PC-3 (cell line): ENCODE results near the gene NLRP6. TPM values are rescaled to one million over a fixed set of nuclear protein-coding genes. Genes with fewer than 3 reads are reported as not detected.

Experiments
- ATAC-seq: fragments of 200-7000 bp; cut with Tn5 transposase; 2 replicates; pipeline ENCODE4 v1.9.1; 2020; ENCODE audit warnings: mild to moderate bottlenecking, moderate library complexity
- BruUV-seq: library from RNA; stranded (reverse); fragments of 400-500 nt; replicated peaks from 2 replicates; lab custom pipeline; 2021; lab: Mats Ljungman, UMichigan
- CTCF ChIA-PET: fragments of 300-600 bp; sonication (Branson Sonifier 250); formaldehyde crosslinking; loops from one replicate; lab custom pipeline; 2022; ENCODE audit warnings: antibody characterized with exemption; lab: Charles Lee
- POLR2A ChIA-PET: fragments of 300-600 bp; sonication (Branson Sonifier 250); formaldehyde crosslinking; loops from one replicate; lab custom pipeline; 2022; ENCODE audit warnings: antibody characterized with exemption; ENCODE audit not compliant: unreplicated experiment; lab: Charles Lee
- DNase-seq: peaks from one replicate; pipeline ENCODE4 v3.0.0-alpha.2; 2015
- H2AFZ ChIP-seq: fragments of 300-600 bp; sonication (generic); 2 replicates; pipeline ENCODE4 v1.6.0; 2016; ENCODE audit warnings: antibody characterized with exemption, low read length
- H3F3A ChIP-seq: fragments of 300-600 bp; sonication (generic); one replicate; pipeline ENCODE4 v1.6.0; 2017; ENCODE audit warnings: antibody characterized with exemption, low read length, control low read depth, mild to moderate bottlenecking; ENCODE audit not compliant: unreplicated experiment
- H3K27ac ChIP-seq: fragments of 300-600 bp; sonication (generic); 2 replicates; pipeline ENCODE4 v1.5.1; 2016; ENCODE audit warnings: mild to moderate bottlenecking, low read length
- H3K27me3 ChIP-seq: fragments of 300-600 bp; sonication (generic); 2 replicates; pipeline ENCODE4 v1.6.1; 2016; ENCODE audit warnings: low read length, mixed read lengths
- H3K36me3 ChIP-seq: fragments of 300-600 bp; sonication (generic); 2 replicates; pipeline ENCODE4 v1.6.1; 2016; ENCODE audit warnings: low read depth, mixed run types, low read length, mixed read lengths
- H3K4me1 ChIP-seq: fragments of 300-600 bp; sonication (generic); 2 replicates; pipeline ENCODE4 v1.5.1; 2016; ENCODE audit warnings: low read length; ENCODE audit not compliant: insufficient read depth
- H3K4me2 ChIP-seq: fragments of 300-600 bp; sonication (generic); 2 replicates; pipeline ENCODE4 v1.6.0; 2016; ENCODE audit warnings: low read length
- H3K4me3 ChIP-seq: fragments of 300-600 bp; sonication (generic); 2 replicates; pipeline ENCODE4 v1.5.1; 2016; ENCODE audit warnings: mild to moderate bottlenecking, low read length, mixed read lengths
- H3K79me2 ChIP-seq: fragments of 300-600 bp; sonication (generic); 2 replicates; pipeline ENCODE4 v1.6.1; 2017; ENCODE audit warnings: low read length, mixed read lengths
- H3K9ac ChIP-seq: fragments of 300-600 bp; sonication (generic); 2 replicates; pipeline ENCODE4 v1.6.0; 2016; ENCODE audit warnings: mild to moderate bottlenecking, low read length
- H3K9me2 ChIP-seq: fragments of 300-600 bp; sonication (generic); replicated peaks from 2 replicates; pipeline ENCODE4 v1.6.1; 2016; ENCODE audit warnings: mixed run types, low read length, mixed read lengths
- H3K9me3 ChIP-seq: fragments of 300-600 bp; sonication (generic); 2 replicates; pipeline ENCODE4 v1.6.1; 2016; ENCODE audit warnings: low read length, mixed read lengths
- H4K20me1 ChIP-seq: fragments of 300-600 bp; sonication (generic); 2 replicates; pipeline ENCODE4 v1.6.1; 2016; ENCODE audit warnings: low read length, mixed read lengths
- EZH2 ChIP-seq: fragments of 300-600 bp; sonication (generic); IDR thresholded peaks from one replicate; pipeline ENCODE4 v1.6.1; 2017; ENCODE audit warnings: antibody characterized with exemption, mild to moderate bottlenecking, low read length; ENCODE audit not compliant: unreplicated experiment
- EZH2phosphoT487 ChIP-seq: fragments of 300-600 bp; sonication (generic); IDR thresholded peaks from 2 replicates; pipeline ENCODE4 v1.6.1; 2018; ENCODE audit warnings: mild to moderate bottlenecking, antibody characterized with exemption, low read length, borderline replicate concordance
- intact Hi-C: fragments of 100-400 bp; cut with micrococcal nuclease; formaldehyde crosslinking; loops from 2 replicates; pipeline ENCODE4 v1.9.0; 2023
- total RNA-seq: library from RNA; depleted of rRNA; stranded (reverse); fragments of >200 nt; gene quantifications from 2 replicates; pipeline ENCODE4 v1.2.3, GENCODE V29; 2014
- TF ChIP-seq, protein P1 (sequence below): fragments of 300-600 bp; sonication (generic); conservative IDR thresholded peaks from 2 replicates; pipeline ENCODE4 v1.5.1; 2017; ENCODE audit warnings: antibody characterized with exemption, low read depth, mild to moderate bottlenecking, low read length

Gene NLRP6
- total RNA-seq, 1 experiment from 2014 or later: not detected

DNA sequence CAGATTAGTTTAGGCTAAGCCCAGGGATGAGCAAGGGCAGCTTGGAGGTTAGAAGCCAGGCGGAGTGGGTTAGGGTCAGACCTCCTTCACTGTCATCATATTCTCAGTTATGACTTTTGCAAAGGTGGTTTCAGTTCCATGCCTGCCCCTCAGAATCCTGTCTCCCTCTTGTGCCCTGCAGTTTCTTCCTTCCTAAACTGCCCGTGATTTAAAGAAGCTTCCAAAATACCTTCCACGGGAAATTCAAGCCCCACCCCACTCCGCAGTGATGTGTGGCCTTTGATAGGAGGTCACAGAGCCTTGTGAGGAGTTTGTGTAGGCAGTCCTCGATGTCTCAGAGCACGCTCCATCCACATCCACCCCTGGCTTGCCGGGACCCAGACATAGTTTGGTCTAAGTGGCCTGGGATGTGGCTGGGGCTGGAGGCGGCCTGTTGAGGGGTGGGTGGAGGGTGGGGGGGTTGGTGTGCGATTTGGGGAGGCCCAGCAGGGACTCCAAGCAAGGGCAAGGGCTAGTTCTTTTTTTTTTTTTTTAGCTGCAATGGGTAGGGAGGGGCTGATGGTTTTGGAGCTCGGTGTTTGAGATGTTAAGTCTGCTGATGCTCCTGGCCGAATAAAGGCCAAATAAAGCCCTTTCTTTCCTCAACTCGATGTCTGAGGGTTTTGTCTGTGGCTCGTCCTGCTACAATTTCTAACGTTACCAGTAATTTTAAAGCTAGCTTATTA lies 34.0 kb downstream of the NLRP6 start:
- Histone ChIP-seq H3K9me2 (no peaks in the 10 kb centered on the region), H3K9ac (no peak overlapping the region), H3K27me3 (no peaks in the 10 kb centered on the region), H3K9me3 (no peaks in the 10 kb centered on the region), H3K79me2 (peaks cover 12% of the 10 kb centered on the region), H3K4me1 (peaks cover 12% of the 10 kb centered on the region), H4K20me1 (no peaks in the 10 kb centered on the region), H3K36me3 (no peaks in the 10 kb centered on the region), H3K27ac (no peak overlapping the region), H3F3A (no peaks in the 10 kb centered on the region), H3K4me2 (no peak overlapping the region), H2AFZ (no peak overlapping the region), H3K4me3 (no peak overlapping the region)
- intact Hi-C loops: no loop called here
- no peak for TF ChIP-seq EZH2
- no peak for TF ChIP-seq EZH2phosphoT487
- TF ChIP-seq, protein P1, sequence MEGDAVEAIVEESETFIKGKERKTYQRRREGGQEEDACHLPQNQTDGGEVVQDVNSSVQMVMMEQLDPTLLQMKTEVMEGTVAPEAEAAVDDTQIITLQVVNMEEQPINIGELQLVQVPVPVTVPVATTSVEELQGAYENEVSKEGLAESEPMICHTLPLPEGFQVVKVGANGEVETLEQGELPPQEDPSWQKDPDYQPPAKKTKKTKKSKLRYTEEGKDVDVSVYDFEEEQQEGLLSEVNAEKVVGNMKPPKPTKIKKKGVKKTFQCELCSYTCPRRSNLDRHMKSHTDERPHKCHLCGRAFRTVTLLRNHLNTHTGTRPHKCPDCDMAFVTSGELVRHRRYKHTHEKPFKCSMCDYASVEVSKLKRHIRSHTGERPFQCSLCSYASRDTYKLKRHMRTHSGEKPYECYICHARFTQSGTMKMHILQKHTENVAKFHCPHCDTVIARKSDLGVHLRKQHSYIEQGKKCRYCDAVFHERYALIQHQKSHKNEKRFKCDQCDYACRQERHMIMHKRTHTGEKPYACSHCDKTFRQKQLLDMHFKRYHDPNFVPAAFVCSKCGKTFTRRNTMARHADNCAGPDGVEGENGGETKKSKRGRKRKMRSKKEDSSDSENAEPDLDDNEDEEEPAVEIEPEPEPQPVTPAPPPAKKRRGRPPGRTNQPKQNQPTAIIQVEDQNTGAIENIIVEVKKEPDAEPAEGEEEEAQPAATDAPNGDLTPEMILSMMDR: no peak
- BruUV-seq: no TSS peak
- ATAC-seq (no peak), DNase-seq (no peak)
- ChIA-PET POLR2A (no interaction called here), CTCF (no interaction called here)

- Histone ChIP-seq H4K20me1 (no peaks in the 10 kb centered on the region), H3K4me3 (no peak overlapping the region), H3K27ac (no peak overlapping the region), H2AFZ (no peak overlapping the region), H3F3A (no peaks in the 10 kb centered on the region), H3K9ac (no peak overlapping the region), H3K9me3 (no peaks in the 10 kb centered on the region), H3K36me3 (no peaks in the 10 kb centered on the region), H3K9me2 (no peaks in the 10 kb centered on the region), H3K4me2 (no peak overlapping the region), H3K27me3 (no peaks in the 10 kb centered on the region), H3K4me1 (peaks cover 12% of the 10 kb centered on the region), H3K79me2 (peaks cover 12% of the 10 kb centered on the region)
- ChIA-PET CTCF (no interaction called here), POLR2A (no interaction called here)
- TF ChIP-seq EZH2 (no peak), EZH2phosphoT487 (no peak)
- TF ChIP-seq, protein P1: no peak
- intact Hi-C loops: no loop called here
- DNase-seq (no peak), ATAC-seq (no peak)
- BruUV-seq: TSS peak; percentile 24
Measured at GRCh38 chr11:313304-313786, 35.1 kb downstream of the NLRP6 start.
